ENCODE measurements around the gene HPSE. TPM values are rescaled to one million over a fixed set of nuclear protein-coding genes. Genes with fewer than 3 reads are reported as not detected.

The HPSE gene
- total RNA-seq, 1 donor, result 0.36 TPM

GRCh38 chr4:83361416-83362103 lies 26.9 kb upstream of the HPSE start:
- no peak overlapping the region for H3K4me2 ChIP-seq (ENCODE audit: insufficient read depth, low read length)
- DNase-seq (ENCODE audit: insufficient read length, low spot score, missing footprints), result no peak
- H3K27me3 ChIP-seq (ENCODE audit: insufficient read depth, low read length), result no peaks in the 10 kb centered on the region
- H3K4me3 ChIP-seq (ENCODE audit: insufficient read depth, low read length), result no peak overlapping the region
- TF ChIP-seq CTCF (IDR thresholded peaks at IDR 0.05; ENCODE audit: extremely low read depth, low read depth, low read length), result no peak
- H4K20me1 ChIP-seq (ENCODE audit: insufficient read depth, low read length), result no peaks in the 10 kb centered on the region
- no peaks in the 10 kb centered on the region for H3K36me3 ChIP-seq (ENCODE audit: insufficient read depth, low read length)
- H2AFZ ChIP-seq (ENCODE audit: low read length), result no peak overlapping the region
- no peak overlapping the region for H3K27ac ChIP-seq (ENCODE audit: low read depth, low read length)
- no peaks in the 10 kb centered on the region for H3K79me2 ChIP-seq (ENCODE audit: insufficient read depth, low read length)
- H3K4me1 ChIP-seq (ENCODE audit: insufficient read depth, low read length), result peaks cover 20% of the 10 kb centered on the region
- H3K9me3 ChIP-seq (ENCODE audit: low read depth, low read length), result no peaks in the 10 kb centered on the region

- no peak overlapping the region for H3K4me3 ChIP-seq (ENCODE audit: insufficient read depth, low read length)
- H3K4me1 ChIP-seq (ENCODE audit: insufficient read depth, low read length), result peaks cover 22% of the 10 kb centered on the region
- no peaks in the 10 kb centered on the region for H3K9me3 ChIP-seq (ENCODE audit: low read depth, low read length)
- H3K79me2 ChIP-seq (ENCODE audit: insufficient read depth, low read length), result no peaks in the 10 kb centered on the region
- no peaks in the 10 kb centered on the region for H3K27me3 ChIP-seq (ENCODE audit: insufficient read depth, low read length)
- H4K20me1 ChIP-seq (ENCODE audit: insufficient read depth, low read length), result no peaks in the 10 kb centered on the region
- H3K27ac ChIP-seq (ENCODE audit: low read depth, low read length), result no peak overlapping the region
- H3K36me3 ChIP-seq (ENCODE audit: insufficient read depth, low read length), result no peaks in the 10 kb centered on the region
- no peak for DNase-seq (ENCODE audit: insufficient read length, low spot score, missing footprints)
- no peak for TF ChIP-seq CTCF (IDR thresholded peaks at IDR 0.05; ENCODE audit: extremely low read depth, low read depth, low read length)
- H2AFZ ChIP-seq (ENCODE audit: low read length), result no peak overlapping the region
- no peak overlapping the region for H3K4me2 ChIP-seq (ENCODE audit: insufficient read depth, low read length)
Observed at GRCh38 chr4:83360018-83360417, 25.4 kb upstream of the HPSE start.

GRCh38 chr4:83358410-83358809 lies 23.8 kb upstream of the HPSE start:
- Histone ChIP-seq H3K4me1 (ENCODE audit: insufficient read depth, low read length) (peaks cover 22% of the 10 kb centered on the region), H3K79me2 (ENCODE audit: insufficient read depth, low read length) (no peaks in the 10 kb centered on the region), H3K4me2 (ENCODE audit: insufficient read depth, low read length) (peak overlapping the region; percentile 8), H3K36me3 (ENCODE audit: insufficient read depth, low read length) (no peaks in the 10 kb centered on the region), H4K20me1 (ENCODE audit: insufficient read depth, low read length) (no peaks in the 10 kb centered on the region), H3K9me3 (ENCODE audit: low read depth, low read length) (no peaks in the 10 kb centered on the region), H3K4me3 (ENCODE audit: insufficient read depth, low read length) (no peak overlapping the region), H3K27ac (ENCODE audit: low read depth, low read length) (peak overlapping the region; percentile 85), H2AFZ (ENCODE audit: low read length) (no peak overlapping the region), H3K27me3 (ENCODE audit: insufficient read depth, low read length) (no peaks in the 10 kb centered on the region)
- no peak for TF ChIP-seq CTCF (IDR thresholded peaks at IDR 0.05; ENCODE audit: extremely low read depth, low read depth, low read length)
- DNase-seq (ENCODE audit: insufficient read length, low spot score, missing footprints), result peak; percentile 37

- H3K27ac ChIP-seq (ENCODE audit: low read depth, low read length), result peak overlapping the region; percentile 85
- no peak overlapping the region for H3K4me3 ChIP-seq (ENCODE audit: insufficient read depth, low read length)
- no peaks in the 10 kb centered on the region for H3K9me3 ChIP-seq (ENCODE audit: low read depth, low read length)
- no peaks in the 10 kb centered on the region for H3K36me3 ChIP-seq (ENCODE audit: insufficient read depth, low read length)
- peak; percentile 63 for DNase-seq (ENCODE audit: insufficient read length, low spot score, missing footprints)
- no peak for TF ChIP-seq CTCF (IDR thresholded peaks at IDR 0.05; ENCODE audit: extremely low read depth, low read depth, low read length)
- H4K20me1 ChIP-seq (ENCODE audit: insufficient read depth, low read length), result no peaks in the 10 kb centered on the region
- peaks cover 22% of the 10 kb centered on the region for H3K4me1 ChIP-seq (ENCODE audit: insufficient read depth, low read length)
- no peaks in the 10 kb centered on the region for H3K27me3 ChIP-seq (ENCODE audit: insufficient read depth, low read length)
- no peaks in the 10 kb centered on the region for H3K79me2 ChIP-seq (ENCODE audit: insufficient read depth, low read length)
- no peak overlapping the region for H2AFZ ChIP-seq (ENCODE audit: low read length)
- H3K4me2 ChIP-seq (ENCODE audit: insufficient read depth, low read length), result peak overlapping the region; percentile 16
Observed at GRCh38 chr4:83356899-83357661, 22.4 kb upstream of the HPSE start.
